H1 (cell line): ENCODE results near the gene FOXC2. TPM values are rescaled to one million over a fixed set of nuclear protein-coding genes. Genes with fewer than 3 reads are reported as not detected.

Source experiments
- CTCF ChIA-PET: fragments of 300-600 bp; sonication (Branson Sonifier 250); formaldehyde crosslinking; loops from one replicate; lab custom pipeline; 2021; ENCODE audit not compliant: partially characterized antibody; lab: Charles Lee
- POLR2A ChIA-PET: fragments of 300-600 bp; sonication (Branson Sonifier 250); formaldehyde crosslinking; loops from one replicate; lab custom pipeline; 2021; ENCODE audit warnings: inconsistent platforms; ENCODE audit not compliant: partially characterized antibody; lab: Charles Lee
- DNase-seq, 2 experiments: peaks; one replicate each; pipeline versions ENCODE4 v3.0.0 to v3.0.0-alpha.2; 2010 to 2022; ENCODE audit warnings: low spot score in 2 of 2, low read depth in 1 of 2, mixed read lengths in 1 of 2
- FAIRE-seq: peaks from 2 replicates; lab custom pipeline; 2011; peaks lifted over from hg19 to GRCh38; lab: Jason Lieb, UNC
- H2AFZ ChIP-seq: 2 replicates; pipeline ENCODE4 v1.8.1; 2012; ENCODE audit warnings: low read length, inconsistent platforms
- H2AK5ac ChIP-seq: 2 replicates; pipeline ENCODE4 v1.6.1; 2013; ENCODE audit warnings: low read depth, low read length
- H2BK120ac ChIP-seq: replicated peaks from 2 replicates; pipeline ENCODE3; 2013; ENCODE audit warnings: low read depth, low read length, inconsistent platforms
- H2BK12ac ChIP-seq: 2 replicates; pipeline ENCODE4 v1.6.1; 2013; ENCODE audit warnings: low read depth, low read length
- H2BK15ac ChIP-seq: 2 replicates; pipeline ENCODE4 v1.6.1; 2013; ENCODE audit warnings: low read length
- H2BK20ac ChIP-seq: 2 replicates; pipeline ENCODE4 v1.6.1; 2013; ENCODE audit warnings: low read length
- H2BK5ac ChIP-seq: 2 replicates; pipeline ENCODE4 v1.6.1; 2013; ENCODE audit warnings: low read depth, low read length
- H3K14ac ChIP-seq: 2 replicates; pipeline ENCODE4 v1.6.1; 2013; ENCODE audit warnings: inconsistent platforms; ENCODE audit not compliant: insufficient read length
- H3K18ac ChIP-seq: 2 replicates; pipeline ENCODE4 v1.6.1; 2013; ENCODE audit warnings: low read length; ENCODE audit errors: extremely low read depth
- H3K23ac ChIP-seq: 2 replicates; pipeline ENCODE4 v1.6.1; 2013; ENCODE audit warnings: inconsistent platforms; ENCODE audit not compliant: insufficient read length
- H3K23me2 ChIP-seq: 2 replicates; pipeline ENCODE4 v1.6.1; 2013; ENCODE audit warnings: low read depth, low read length
- H3K27ac ChIP-seq: 2 replicates; pipeline ENCODE4 v1.6.1; 2011; ENCODE audit warnings: low read depth, low read length, inconsistent platforms
- H3K27me3 ChIP-seq, 4 experiments: replicated peaks in 1 of 4; 1 replicate in 1 of 4; 2 replicates in 3 of 4; pipeline versions ENCODE4 v1.6.1 to v1.8.1; 2011 to 2013; ENCODE audit warnings: low read length in 3 of 4, mild to moderate bottlenecking in 3 of 4, inconsistent platforms in 2 of 4, mixed read lengths in 2 of 4, moderate library complexity in 1 of 4; ENCODE audit not compliant: control insufficient read depth in 3 of 4, insufficient read depth in 3 of 4; ENCODE audit errors: extremely low read depth in 1 of 4
- H3K36me3 ChIP-seq, 4 experiments: 2 replicates each; pipeline versions ENCODE4 v1.6.1 to v1.8.1; 2011 to 2013; ENCODE audit warnings: mild to moderate bottlenecking in 4 of 4, low read length in 3 of 4, moderate library complexity in 2 of 4, control low read depth in 1 of 4, inconsistent platforms in 1 of 4; ENCODE audit not compliant: insufficient read depth in 4 of 4, control insufficient read depth in 2 of 4
- H3K4ac ChIP-seq: replicated peaks from 2 replicates; pipeline ENCODE3; 2013; ENCODE audit warnings: low read length, low read depth, mixed read lengths, inconsistent platforms; ENCODE audit not compliant: insufficient read length
- H3K4me1 ChIP-seq, 4 experiments: replicated peaks in 1 of 4; 1 replicate in 1 of 4; 2 replicates in 3 of 4; pipeline versions ENCODE4 v1.6.1 to v1.8.1; 2011 to 2013; ENCODE audit warnings: low read length in 3 of 4, inconsistent platforms in 2 of 4, mixed read lengths in 1 of 4; ENCODE audit not compliant: insufficient read depth in 4 of 4, control insufficient read depth in 3 of 4
- H3K4me2 ChIP-seq, 2 experiments: 2 replicates each; pipeline versions ENCODE4 v1.6.1 to v1.8.1; 2011 to 2013; ENCODE audit warnings: low read depth in 2 of 2, low read length in 2 of 2, control low read depth in 1 of 2, inconsistent platforms in 1 of 2, mild to moderate bottlenecking in 1 of 2; ENCODE audit not compliant: insufficient read depth in 1 of 2
- H3K4me3 ChIP-seq, 4 experiments: fragments of 200-600, 300-600 bp in 1 of 4; sonication (generic), shearing (Covaris generic), sonication (Bioruptor Twin) in 1 of 4; 2 replicates each; pipeline versions ENCODE4 v1.5.1 to v1.8.1; 2011 to 2016; ENCODE audit warnings: low read length in 4 of 4, low read depth in 3 of 4, control low read depth in 2 of 4, inconsistent platforms in 2 of 4, mild to moderate bottlenecking in 2 of 4, mixed read lengths in 1 of 4, moderate library complexity in 1 of 4; ENCODE audit not compliant: insufficient read depth in 2 of 4; ENCODE audit errors: extremely low read depth in 1 of 4
- H3K56ac ChIP-seq: replicated peaks from 2 replicates; pipeline ENCODE3; 2013; ENCODE audit warnings: low read depth, mild to moderate bottlenecking, mixed read lengths, low read length, inconsistent platforms; ENCODE audit not compliant: insufficient read length
- H3K79me1 ChIP-seq: 2 replicates; pipeline ENCODE4 v1.6.1; 2013; ENCODE audit warnings: low read depth, low read length, control low read depth
- H3K79me2 ChIP-seq, 2 experiments: 2 replicates each; pipeline versions ENCODE4 v1.6.1 to v1.8.1; 2012 to 2013; ENCODE audit warnings: low read length in 2 of 2, mild to moderate bottlenecking in 2 of 2, inconsistent platforms in 1 of 2; ENCODE audit not compliant: insufficient read depth in 2 of 2, control insufficient read depth in 1 of 2
- H3K9ac ChIP-seq, 4 experiments: replicated peaks in 1 of 4; 1 replicate in 1 of 4; 2 replicates in 3 of 4; pipeline versions ENCODE4 v1.6.1 to v1.8.1; 2011 to 2013; ENCODE audit warnings: low read depth in 3 of 4, low read length in 3 of 4, control low read depth in 2 of 4, mild to moderate bottlenecking in 2 of 4, moderate library complexity in 2 of 4, inconsistent platforms in 1 of 4; ENCODE audit errors: extremely low read depth in 1 of 4
- H3K9me3 ChIP-seq, 2 experiments: 2 replicates each; pipeline versions ENCODE4 v1.6.1 to v1.8.1; 2012 to 2013; ENCODE audit warnings: mild to moderate bottlenecking in 2 of 2, moderate library complexity in 2 of 2, control low read depth in 1 of 2, inconsistent platforms in 1 of 2, low read depth in 1 of 2, low read length in 1 of 2, mixed read lengths in 1 of 2; ENCODE audit not compliant: insufficient read depth in 2 of 2
- H4K20me1 ChIP-seq, 2 experiments: replicated peaks in 1 of 2; 2 replicates each; pipeline versions ENCODE3 to v1.8.1; 2011 to 2013; ENCODE audit warnings: inconsistent platforms in 2 of 2, low read length in 2 of 2, mild to moderate bottlenecking in 1 of 2; ENCODE audit not compliant: insufficient read depth in 2 of 2, control insufficient read depth in 1 of 2
- H4K5ac ChIP-seq: 2 replicates; pipeline ENCODE4 v1.6.1; 2013; ENCODE audit warnings: low read length, low read depth, mixed read lengths, inconsistent platforms; ENCODE audit not compliant: insufficient read length
- H4K8ac ChIP-seq: 2 replicates; pipeline ENCODE4 v1.8.0; 2013; ENCODE audit warnings: mild to moderate bottlenecking, moderate library complexity, low read length, inconsistent platforms; ENCODE audit not compliant: insufficient read depth; ENCODE audit errors: extremely low read depth
- H4K91ac ChIP-seq: replicated peaks from 2 replicates; pipeline ENCODE3; 2013; ENCODE audit warnings: low read length, mixed read lengths, inconsistent platforms; ENCODE audit not compliant: insufficient read length
- CBX8 ChIP-seq: fragments of 300-800, 300-1000 bp; sonication (generic); IDR thresholded peaks from 2 replicates; pipeline ENCODE4 v1.7.1; 2016; ENCODE audit warnings: low read depth, low read length, borderline replicate concordance
- CTBP2 ChIP-seq: IDR thresholded peaks from 2 replicates; pipeline ENCODE4 v1.7.0; 2011; ENCODE audit warnings: borderline replicate concordance, mild to moderate bottlenecking, moderate library complexity, mixed read lengths, low read length; ENCODE audit not compliant: insufficient read depth, insufficient read length
- GTF2F1 ChIP-seq: IDR thresholded peaks from 2 replicates; pipeline ENCODE4 v1.6.1; 2012; ENCODE audit warnings: low read depth, low read length, improper control_type of control experiment, borderline replicate concordance
- HDAC6 ChIP-seq: IDR thresholded peaks from one replicate; pipeline ENCODE4 v1.7.1; 2012; ENCODE audit warnings: low read depth, mild to moderate bottlenecking, inconsistent platforms, low read length, moderate library complexity
- KDM1A ChIP-seq: fragments of 200-600, 300-600 bp; sonication (generic); IDR thresholded peaks from 2 replicates; pipeline ENCODE4 v1.7.1; 2016; ENCODE audit warnings: mild to moderate bottlenecking, low read length, borderline replicate concordance
- SAP30 ChIP-seq: fragments of 300-600 bp; sonication (generic); IDR thresholded peaks from 2 replicates; pipeline ENCODE4 v1.7.1; 2012; ENCODE audit warnings: low read length, moderate library complexity, mild to moderate bottlenecking, inconsistent platforms; ENCODE audit not compliant: insufficient read depth, insufficient replicate concordance
- SIN3A ChIP-seq, 2 experiments: IDR thresholded peaks in 1 of 2; conservative IDR thresholded peaks in 1 of 2; 2 replicates each; pipeline ENCODE4 v1.6.1; 2011 to 2012; ENCODE audit warnings: low read length in 2 of 2, improper control_type of control experiment in 1 of 2, low read depth in 1 of 2, mild to moderate bottlenecking in 1 of 2
- SP1 ChIP-seq: IDR thresholded peaks from 2 replicates; pipeline ENCODE4 v1.6.1; 2011; ENCODE audit warnings: low read depth, low read length
- SRF ChIP-seq: IDR thresholded peaks from 2 replicates; pipeline ENCODE4 v1.6.1; 2011; ENCODE audit warnings: mild to moderate bottlenecking, low read depth, low read length, moderate library complexity
- TAF1 ChIP-seq: IDR thresholded peaks from 2 replicates; pipeline ENCODE4 v1.6.1; 2011; ENCODE audit warnings: mild to moderate bottlenecking, low read depth, low read length
- TCF12 ChIP-seq: IDR thresholded peaks from 2 replicates; pipeline ENCODE4 v1.6.1; 2011; ENCODE audit warnings: low read depth, mild to moderate bottlenecking, low read length
- TEAD4 ChIP-seq: IDR thresholded peaks from 2 replicates; pipeline ENCODE4 v1.6.1; 2012; ENCODE audit warnings: low read depth, low read length, inconsistent platforms, mixed read lengths
- WGBS, 2 experiments: shearing (Covaris generic) in 1 of 2; methylation state at CpG; one replicate each; pipeline versions ENCODE4 v1.1.6 to v1.1.7; 2013 to 2015; ENCODE audit warnings: low lambda C conversion rate in 2 of 2, mixed read lengths in 2 of 2, inconsistent platforms in 1 of 2, low coverage in 1 of 2, missing lambda C conversion rate in 1 of 2; ENCODE audit not compliant: insufficient replicate concordance in 2 of 2, insufficient coverage in 1 of 2, insufficient read length in 1 of 2; ENCODE audit errors: extremely low coverage in 1 of 2, missing lambda C conversion rate in 1 of 2; 5-methylcytosine and 5-hydroxymethylcytosine counted together
- polyA plus RNA-seq, 7 experiments: library from polyadenylated mRNA; depleted of rRNA in 3 of 7; stranded (reverse) in 5 of 7; unstranded in 2 of 7; fragments of >200 nt in 5 of 7; fragments of 200-250 nt in 2 of 7; gene quantifications; 1 replicate in 5 of 7; 2 replicates in 1 of 7; 4 replicates in 1 of 7; pipeline versions ENCODE4 v1.2.1 to v1.2.3, GENCODE V29; 2011 to 2013; ENCODE audit warnings: missing spikeins in 2 of 7, mixed read lengths in 2 of 7
- total RNA-seq: library from RNA; stranded (reverse); fragmentation: NEBNext Ultra II Directional; extraction: Animal tissue kit (Norgen Biotek cat#: 25700); gene quantifications from 2 replicates; pipeline ENCODE4 v1.2.1, GENCODE V29; 2021
- TF ChIP-seq, protein P1 (sequence below): IDR thresholded peaks from 2 replicates; pipeline ENCODE4 v1.6.1; 2012; ENCODE audit warnings: inconsistent platforms

The FOXC2 gene
- total and polyA plus RNA-seq, 2 of the 8 experiments (the other 6 are each of a cell fraction or from before 2014, with no cell fraction given) = 0.09 TPM; not detected in 1

- ChIA-PET POLR2A (no interaction called here), CTCF (interaction anchor here (0.6 to 1.5 kb wide), 6 partner anchors 41 to 721 kb away, joined by 3 to 5 read pairs (median 3); no protein-coding TSS in a partner anchor)
- no peak overlapping the region for H2AFZ ChIP-seq
- H4K20me1 ChIP-seq = no peaks in the 10 kb centered on the region
- no peak overlapping the region for H3K23ac ChIP-seq
- DNase-seq (no peak), FAIRE-seq (no peak)
- WGBS, 2 experiments = 100% methylated on average over 4 of the region's 4 CpGs; no CpG with 5 or more reads in 1 of the 2 experiments
- peaks cover 0 to 7% (median 3%) of the 10 kb centered on the region in 4 experiments; a peak in 4 of 7 replicates for H3K4me1 ChIP-seq
- no peak overlapping the region for H2BK15ac ChIP-seq
- peaks cover 0 to 7% (median 1%) of the 10 kb centered on the region in 4 experiments; a peak in 3 of 7 replicates for H3K27me3 ChIP-seq
- no peak overlapping the region for H3K4me3 ChIP-seq
- H3K9me3 ChIP-seq = no peaks in the 10 kb centered on the region
- H3K9ac ChIP-seq = no peak overlapping the region
- no peak overlapping the region for H2AK5ac ChIP-seq
- H2BK12ac ChIP-seq = no peak overlapping the region
- peaks cover 4% of the 10 kb centered on the region; the same call in 1 of the 2 replicates for H3K23me2 ChIP-seq
- H2BK20ac ChIP-seq = no peak overlapping the region
- H4K5ac ChIP-seq = no peak overlapping the region
- no peak overlapping the region for H3K56ac ChIP-seq
- H3K4me2 ChIP-seq = no peak overlapping the region
- no peak overlapping the region for H3K27ac ChIP-seq
- no peak overlapping the region for H2BK120ac ChIP-seq
- H4K8ac ChIP-seq = no peak overlapping the region
- no peak overlapping the region for H3K14ac ChIP-seq
- H4K91ac ChIP-seq = no peak overlapping the region
- H3K18ac ChIP-seq = no peak overlapping the region
- no peaks in the 10 kb centered on the region; a peak in 1 of 4 replicates for H3K79me2 ChIP-seq
- H3K79me1 ChIP-seq = no peaks in the 10 kb centered on the region; the same call in 1 of the 2 replicates
- no peak overlapping the region for H3K4ac ChIP-seq
- no peak overlapping the region for H2BK5ac ChIP-seq
- no peaks in the 10 kb centered on the region for H3K36me3 ChIP-seq
- TF ChIP-seq, protein P1, sequence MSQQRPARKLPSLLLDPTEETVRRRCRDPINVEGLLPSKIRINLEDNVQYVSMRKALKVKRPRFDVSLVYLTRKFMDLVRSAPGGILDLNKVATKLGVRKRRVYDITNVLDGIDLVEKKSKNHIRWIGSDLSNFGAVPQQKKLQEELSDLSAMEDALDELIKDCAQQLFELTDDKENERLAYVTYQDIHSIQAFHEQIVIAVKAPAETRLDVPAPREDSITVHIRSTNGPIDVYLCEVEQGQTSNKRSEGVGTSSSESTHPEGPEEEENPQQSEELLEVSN = no peak
- TF ChIP-seq SIN3A (conservative IDR thresholded peaks at IDR 0.05 in 1 of 2, IDR thresholded peaks at IDR 0.05 in 1 of 2; ENCODE audit: low read depth in 1 of 2, low read length in 2 of 2) (no peak), TEAD4 (no peak), SP1 (no peak), CTBP2 (no peak), SRF (no peak), HDAC6 (no peak), SAP30 (no peak), CBX8 (no peak), TAF1 (no peak), TCF12 (no peak), KDM1A (no peak), GTF2F1 (no peak)
Observed at GRCh38 chr16:86557587-86557986, 9.0 kb upstream of the FOXC2 start.
